ENCODE measurements around the gene TMEM184B. TPM values are rescaled to one million over a fixed set of nuclear protein-coding genes. Genes with fewer than 3 reads are reported as not detected.

The TMEM184B gene
- total RNA-seq, 1 donor from 2014 or later, result 118 TPM

DNA sequence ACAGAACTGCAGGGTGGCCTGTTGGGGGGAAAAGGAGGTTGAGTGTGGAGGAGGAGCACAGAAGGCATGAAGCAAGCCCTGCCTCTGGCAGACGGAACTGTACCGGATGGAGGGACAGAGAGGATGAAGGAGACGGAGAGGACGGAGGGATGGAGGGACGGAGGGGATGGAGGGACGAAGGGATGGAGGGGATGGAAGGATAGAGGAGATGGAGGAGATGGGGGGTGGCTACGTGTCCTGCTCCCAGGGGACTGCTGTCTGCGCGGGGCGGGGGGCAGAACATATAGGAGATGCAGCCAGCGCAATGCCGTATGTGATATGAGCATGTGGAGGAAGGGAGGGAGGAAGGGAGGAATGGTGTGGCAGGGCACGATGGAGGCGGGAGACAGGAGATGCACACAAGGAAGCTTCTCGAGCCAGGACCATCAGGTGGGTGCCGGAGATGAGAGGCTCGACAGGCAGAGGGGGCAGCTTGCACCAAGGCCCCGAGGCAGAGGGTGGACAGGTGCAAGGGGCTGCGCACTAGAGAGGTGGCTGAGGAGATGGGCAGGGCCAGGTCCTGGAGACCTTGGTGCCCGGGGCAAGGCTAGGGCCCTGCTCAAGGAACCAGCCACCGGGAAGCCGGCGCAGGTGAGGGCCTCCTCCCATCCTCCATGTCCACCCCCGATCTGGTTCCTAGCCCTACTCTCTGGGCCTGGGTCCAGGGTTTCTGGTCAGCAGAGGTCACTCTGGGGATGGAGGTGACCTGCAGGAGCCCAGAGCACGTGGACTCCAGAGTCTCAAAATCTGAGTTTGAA is 45.8 kb downstream of the TMEM184B start:
- Histone ChIP-seq H3K27ac (peak overlapping the region; percentile 54 to 76), H3K27me3 (no peaks in the 10 kb centered on the region), H3K9me3 (no peaks in the 10 kb centered on the region), H3K4me3 (no peak overlapping the region), H3K36me3 (peaks cover 58 to 74% of the 10 kb centered on the region in 2 donors), H3K4me1 (peaks cover 3 to 11% of the 10 kb centered on the region in 2 donors)
- TF ChIP-seq, protein P1, sequence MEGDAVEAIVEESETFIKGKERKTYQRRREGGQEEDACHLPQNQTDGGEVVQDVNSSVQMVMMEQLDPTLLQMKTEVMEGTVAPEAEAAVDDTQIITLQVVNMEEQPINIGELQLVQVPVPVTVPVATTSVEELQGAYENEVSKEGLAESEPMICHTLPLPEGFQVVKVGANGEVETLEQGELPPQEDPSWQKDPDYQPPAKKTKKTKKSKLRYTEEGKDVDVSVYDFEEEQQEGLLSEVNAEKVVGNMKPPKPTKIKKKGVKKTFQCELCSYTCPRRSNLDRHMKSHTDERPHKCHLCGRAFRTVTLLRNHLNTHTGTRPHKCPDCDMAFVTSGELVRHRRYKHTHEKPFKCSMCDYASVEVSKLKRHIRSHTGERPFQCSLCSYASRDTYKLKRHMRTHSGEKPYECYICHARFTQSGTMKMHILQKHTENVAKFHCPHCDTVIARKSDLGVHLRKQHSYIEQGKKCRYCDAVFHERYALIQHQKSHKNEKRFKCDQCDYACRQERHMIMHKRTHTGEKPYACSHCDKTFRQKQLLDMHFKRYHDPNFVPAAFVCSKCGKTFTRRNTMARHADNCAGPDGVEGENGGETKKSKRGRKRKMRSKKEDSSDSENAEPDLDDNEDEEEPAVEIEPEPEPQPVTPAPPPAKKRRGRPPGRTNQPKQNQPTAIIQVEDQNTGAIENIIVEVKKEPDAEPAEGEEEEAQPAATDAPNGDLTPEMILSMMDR (IDR thresholded peaks at IDR 0.05), result no peak
- intact Hi-C loops (cut with DNase I), result no loop called here
- no peak for DNase-seq (ENCODE audit: low spot score in 2 of 2)

DNA sequence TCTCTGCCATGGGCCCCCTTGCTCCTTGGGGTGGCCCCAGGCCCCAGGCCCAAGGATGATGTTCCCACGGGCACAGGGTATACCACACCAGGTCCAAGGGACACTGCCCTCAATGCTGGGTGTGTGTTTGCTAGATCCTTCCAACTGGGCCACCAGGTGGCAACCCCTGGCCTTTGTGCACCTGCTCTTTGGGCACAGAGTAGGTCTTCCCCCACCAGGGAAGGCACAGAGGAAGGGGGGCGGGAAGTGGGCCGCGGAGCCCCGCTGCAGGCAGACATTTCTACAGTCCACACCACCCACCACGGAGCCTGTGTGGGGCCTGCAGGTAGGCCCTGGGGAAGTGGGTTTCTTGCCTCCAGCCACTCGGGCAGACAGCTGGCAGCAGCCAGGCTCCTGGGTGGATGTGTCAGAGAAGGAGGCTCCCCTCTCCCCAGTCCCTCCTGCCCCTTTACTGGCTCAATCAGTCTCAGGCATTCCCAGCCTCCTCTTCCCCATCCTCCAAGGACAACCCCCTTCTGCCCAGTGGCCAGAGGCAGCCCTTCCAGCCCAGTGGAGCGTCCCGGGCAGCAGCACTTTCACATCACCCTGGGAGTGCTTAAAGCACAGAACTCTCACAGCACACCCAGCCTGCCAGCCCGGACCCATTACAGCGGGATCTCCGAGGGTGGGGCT is 49.4 kb downstream of the TMEM184B start:
- Histone ChIP-seq H3K9me3 (no peaks in the 10 kb centered on the region), H3K27ac (peak overlapping the region; percentile 52 to 90), H3K27me3 (no peaks in the 10 kb centered on the region), H3K36me3 (peaks cover 41 to 63% of the 10 kb centered on the region in 2 donors), H3K4me1 (peaks cover 13 to 29% of the 10 kb centered on the region in 2 donors), H3K4me3 (no peak overlapping the region)
- TF ChIP-seq, protein P1 (IDR thresholded peaks at IDR 0.05), result no peak
- no peak for DNase-seq (ENCODE audit: low spot score in 2 of 2)
- intact Hi-C loops (cut with DNase I), result no loop called here

DNA sequence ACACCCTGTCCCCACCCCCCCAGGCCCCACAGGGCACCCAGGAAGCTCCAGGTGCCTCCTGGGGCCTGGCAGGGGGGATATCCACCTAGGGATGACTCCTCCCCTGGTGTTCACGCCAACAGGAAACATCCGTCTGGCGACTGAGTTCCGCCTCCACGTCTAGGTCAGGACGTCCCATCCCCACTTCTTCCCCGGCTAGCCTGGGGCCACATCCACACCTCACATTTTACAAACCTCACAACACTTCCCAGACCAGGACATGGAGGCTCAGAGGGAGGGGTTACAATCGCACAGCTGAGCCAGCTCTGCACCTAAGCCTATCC is 50.1 kb downstream of the TMEM184B start:
- H3K36me3 ChIP-seq, result peaks cover 38 to 58% of the 10 kb centered on the region in 2 donors
- no peaks in the 10 kb centered on the region for H3K27me3 ChIP-seq
- intact Hi-C loops (cut with DNase I), result no loop called here
- peaks cover 19 to 29% of the 10 kb centered on the region in 2 donors for H3K4me1 ChIP-seq
- TF ChIP-seq, protein P1 (IDR thresholded peaks at IDR 0.05), result no peak
- no peaks in the 10 kb centered on the region for H3K9me3 ChIP-seq
- H3K27ac ChIP-seq, result peak overlapping the region; percentile 52 to 90
- no peak overlapping the region for H3K4me3 ChIP-seq
- no peak for DNase-seq (ENCODE audit: low spot score in 2 of 2)

DNA sequence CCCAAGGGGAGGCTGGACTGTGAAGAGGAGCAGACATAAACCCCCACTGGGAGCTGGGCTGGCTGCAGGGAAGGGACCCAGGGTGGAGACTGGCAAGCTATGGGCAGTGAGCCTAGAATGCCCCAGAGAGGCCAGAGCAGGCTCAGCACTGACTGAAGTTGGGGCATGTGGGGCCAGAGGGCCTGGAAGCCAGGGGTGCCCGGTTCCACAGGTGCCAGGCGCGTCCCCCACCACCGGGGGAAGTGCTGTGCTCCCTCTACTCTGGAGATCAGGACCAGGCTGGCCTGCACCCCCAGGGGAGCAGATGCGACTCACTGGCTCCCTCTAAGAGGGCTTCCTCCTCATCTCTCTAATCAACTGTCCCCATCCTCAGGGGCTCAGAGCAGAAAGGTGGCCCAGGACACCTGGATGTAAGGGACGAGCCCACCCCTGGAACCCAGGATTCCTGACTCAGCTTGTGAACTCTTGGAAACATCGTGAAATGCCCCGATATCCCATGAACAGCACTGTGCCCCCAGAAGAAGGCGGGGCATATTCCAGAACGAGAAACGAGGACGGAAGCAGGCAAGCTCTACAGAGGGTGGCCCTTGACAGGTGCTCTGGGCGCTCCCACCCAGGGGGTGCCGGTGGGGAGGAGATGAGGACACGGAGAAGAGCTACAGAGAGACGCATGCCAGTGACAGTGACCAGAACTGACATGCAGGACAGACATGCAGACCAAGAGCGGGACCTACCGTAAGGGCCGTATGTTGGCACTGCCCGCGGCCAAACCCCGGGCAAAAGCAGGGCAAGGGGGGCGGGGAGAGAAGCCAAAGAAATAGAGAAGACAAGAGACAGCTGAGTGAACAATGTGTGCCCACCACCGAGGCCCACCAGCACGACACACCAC is 50.7 kb downstream of the TMEM184B start:
- intact Hi-C loops (cut with DNase I), result no loop called here
- DNase-seq (ENCODE audit: low spot score in 2 of 2), result no peak
- Histone ChIP-seq H3K4me1 (peaks cover 19 to 30% of the 10 kb centered on the region in 2 donors), H3K27ac (peak overlapping the region; percentile 52 to 90), H3K4me3 (no peak overlapping the region), H3K27me3 (no peaks in the 10 kb centered on the region), H3K9me3 (no peaks in the 10 kb centered on the region), H3K36me3 (peaks cover 32 to 52% of the 10 kb centered on the region in 2 donors)
- TF ChIP-seq, protein P1 (IDR thresholded peaks at IDR 0.05), result no peak

DNA sequence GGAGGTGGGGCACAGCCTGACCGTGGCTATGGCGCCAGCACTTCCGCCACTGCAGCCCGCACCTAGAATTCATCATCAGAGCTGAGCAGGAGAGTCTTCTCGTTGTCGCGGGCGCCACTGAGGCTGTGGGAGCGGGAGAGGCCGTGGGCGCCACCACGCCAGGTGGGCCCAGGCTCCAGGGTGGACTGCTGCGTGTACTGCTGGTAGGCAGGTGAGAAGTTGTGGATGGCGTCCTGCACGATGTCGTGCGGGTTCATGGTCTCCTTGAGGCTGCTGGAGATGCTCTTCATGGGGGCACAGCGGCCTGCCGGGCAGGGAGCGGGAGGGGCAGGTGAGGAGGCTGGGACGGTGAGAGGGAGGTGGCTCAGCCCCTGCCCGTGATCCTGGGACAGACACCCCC is 51.4 kb downstream of the TMEM184B start:
- DNase-seq (ENCODE audit: low spot score in 2 of 2), result no peak
- Histone ChIP-seq H3K4me1 (peaks cover 19 to 30% of the 10 kb centered on the region in 2 donors), H3K27me3 (no peaks in the 10 kb centered on the region), H3K27ac (peak overlapping the region; percentile 52 to 90), H3K9me3 (no peaks in the 10 kb centered on the region), H3K36me3 (peaks cover 27 to 50% of the 10 kb centered on the region in 2 donors), H3K4me3 (no peak overlapping the region)
- intact Hi-C loops (cut with DNase I), result no loop called here
- TF ChIP-seq, protein P1 (IDR thresholded peaks at IDR 0.05), result no peak
